Endothelial cell (in vitro differentiated cells): ENCODE data around the gene TMPRSS5. TPM values are rescaled to one million over a fixed set of nuclear protein-coding genes. Genes with fewer than 3 reads are reported as not detected.

Experiments used
- DNase-seq: peaks from one replicate; pipeline ENCODE4 v3.0.0; 2021; ENCODE audit warnings: low spot score
- H3K27ac Mint-ChIP-seq: one replicate; pipeline ENCODE4 v1.8.0; 2021; ENCODE audit warnings: mixed read lengths, inconsistent platforms; ENCODE audit not compliant: unreplicated experiment
- H3K27me3 Mint-ChIP-seq: one replicate; pipeline ENCODE4 v1.8.0; 2021; ENCODE audit warnings: mild to moderate bottlenecking, moderate library complexity, mixed read lengths, inconsistent platforms; ENCODE audit not compliant: unreplicated experiment
- H3K36me3 Mint-ChIP-seq: one replicate; pipeline ENCODE4 v1.8.0; 2021; ENCODE audit warnings: mild to moderate bottlenecking, low read depth, mixed read lengths, inconsistent platforms; ENCODE audit not compliant: unreplicated experiment
- H3K4me1 Mint-ChIP-seq: one replicate; pipeline ENCODE4 v1.8.0; 2021; ENCODE audit warnings: mild to moderate bottlenecking, mixed read lengths, inconsistent platforms; ENCODE audit not compliant: unreplicated experiment
- H3K4me3 Mint-ChIP-seq: one replicate; pipeline ENCODE4 v1.8.0; 2021; ENCODE audit warnings: mild to moderate bottlenecking, mixed read lengths, inconsistent platforms; ENCODE audit not compliant: unreplicated experiment
- H3K9me3 Mint-ChIP-seq: one replicate; pipeline ENCODE4 v1.8.0; 2021; ENCODE audit warnings: mixed read lengths, inconsistent platforms; ENCODE audit not compliant: unreplicated experiment
- long read RNA-seq: library from polyadenylated mRNA; unstranded; transcript quantifications from one replicate; pipeline ENCODE4 v2.0.0, GENCODE V29; 2020; ENCODE audit not compliant: unreplicated experiment
- total RNA-seq: library from RNA; stranded (reverse); fragmentation: NEBNext Ultra II Directional; extraction: Animal tissue kit (Norgen Biotek cat#: 25700); gene quantifications from one replicate; pipeline ENCODE4 v1.2.1, GENCODE V29; 2021; ENCODE audit not compliant: unreplicated experiment
- TF ChIP-seq, protein P1 (sequence below): fragments of 200-600 bp; sonication (generic); IDR thresholded peaks from one replicate; pipeline ENCODE4 v1.5.0; 2021; ENCODE audit warnings: antibody characterized with exemption; ENCODE audit not compliant: unreplicated experiment

The TMPRSS5 gene
- total RNA-seq, result 2.7 TPM
- long read RNA-seq, result 0 reads

DNA sequence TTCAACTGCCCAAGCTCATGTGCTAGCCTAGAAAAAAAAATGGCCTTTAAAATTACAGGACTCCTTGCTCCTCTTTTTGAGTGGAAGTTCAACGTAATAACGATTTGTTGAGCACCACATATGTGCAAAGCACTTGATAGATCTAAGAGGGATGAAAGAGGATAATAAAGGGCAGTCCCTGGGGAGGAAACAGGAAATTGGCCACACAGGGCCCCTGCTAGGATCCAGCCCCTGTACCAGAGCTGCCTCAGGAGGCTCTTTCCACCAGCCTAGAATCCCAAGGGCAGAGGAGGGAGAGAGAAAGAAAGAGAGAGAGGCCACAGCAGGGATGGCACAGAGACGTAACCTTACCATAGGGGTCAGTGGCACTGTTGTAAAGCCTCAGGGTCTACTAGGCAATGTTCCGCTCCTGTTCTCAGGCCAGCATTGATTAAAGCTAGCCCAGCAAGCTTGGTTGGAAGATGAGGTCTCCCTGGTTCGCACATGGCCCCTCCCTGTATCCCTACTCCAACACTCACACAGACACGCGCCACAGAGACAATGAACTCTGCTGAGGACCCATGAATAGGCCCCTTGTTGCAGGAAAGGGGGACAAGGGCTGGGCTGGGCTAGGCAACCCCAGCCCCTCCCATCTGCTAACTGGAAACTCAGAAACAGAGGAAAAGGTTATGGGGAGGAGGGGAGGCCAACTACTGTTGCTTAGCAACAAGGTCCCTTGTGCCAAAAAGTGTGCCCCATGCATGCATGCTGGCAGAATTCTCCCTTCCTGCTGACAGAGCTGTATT lies at the start of gene TMPRSS5:
Gene TMPRSS5 (minus strand): TSS at position 438 of the 785 bp plus-strand sequence. CDS start 84 bp downstream, at position 354.
- Mint-ChIP-seq H3K4me1 (peaks cover 10% of the 10 kb centered on the region), H3K27me3 (no peaks in the 10 kb centered on the region), H3K9me3 (no peaks in the 10 kb centered on the region), H3K4me3 (no peak within 1 kb of the TSS), H3K36me3 (peaks cover 18% of the 10 kb centered on the region), H3K27ac (no peak within 1 kb of the TSS)
- DNase-seq, result no peak
- TF ChIP-seq, protein P1, sequence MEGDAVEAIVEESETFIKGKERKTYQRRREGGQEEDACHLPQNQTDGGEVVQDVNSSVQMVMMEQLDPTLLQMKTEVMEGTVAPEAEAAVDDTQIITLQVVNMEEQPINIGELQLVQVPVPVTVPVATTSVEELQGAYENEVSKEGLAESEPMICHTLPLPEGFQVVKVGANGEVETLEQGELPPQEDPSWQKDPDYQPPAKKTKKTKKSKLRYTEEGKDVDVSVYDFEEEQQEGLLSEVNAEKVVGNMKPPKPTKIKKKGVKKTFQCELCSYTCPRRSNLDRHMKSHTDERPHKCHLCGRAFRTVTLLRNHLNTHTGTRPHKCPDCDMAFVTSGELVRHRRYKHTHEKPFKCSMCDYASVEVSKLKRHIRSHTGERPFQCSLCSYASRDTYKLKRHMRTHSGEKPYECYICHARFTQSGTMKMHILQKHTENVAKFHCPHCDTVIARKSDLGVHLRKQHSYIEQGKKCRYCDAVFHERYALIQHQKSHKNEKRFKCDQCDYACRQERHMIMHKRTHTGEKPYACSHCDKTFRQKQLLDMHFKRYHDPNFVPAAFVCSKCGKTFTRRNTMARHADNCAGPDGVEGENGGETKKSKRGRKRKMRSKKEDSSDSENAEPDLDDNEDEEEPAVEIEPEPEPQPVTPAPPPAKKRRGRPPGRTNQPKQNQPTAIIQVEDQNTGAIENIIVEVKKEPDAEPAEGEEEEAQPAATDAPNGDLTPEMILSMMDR, result no peak

DNA sequence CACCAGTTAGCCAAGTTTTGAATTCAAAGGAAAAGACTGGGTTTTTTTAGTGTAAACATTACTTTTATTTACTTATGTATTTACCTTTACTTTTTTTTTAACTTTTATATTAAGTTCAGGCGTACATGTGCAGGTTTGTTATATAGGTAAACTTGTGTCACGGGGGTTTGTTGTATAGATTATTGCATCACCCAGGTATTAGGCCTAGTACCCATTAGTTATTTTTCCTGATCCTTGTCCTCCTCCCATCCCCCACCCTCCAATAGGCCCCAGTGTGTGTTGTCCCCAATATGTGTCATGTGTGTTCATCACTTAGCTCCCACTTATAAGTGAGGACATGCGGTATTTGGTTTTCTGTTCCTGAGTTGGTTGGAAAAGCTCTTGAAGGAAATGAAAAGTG lies 46.8 kb upstream of the TMPRSS5 start:
- no peaks in the 10 kb centered on the region for H3K9me3 Mint-ChIP-seq
- H3K4me1 Mint-ChIP-seq, result no peaks in the 10 kb centered on the region
- H3K36me3 Mint-ChIP-seq, result peaks cover 8% of the 10 kb centered on the region
- no peak for DNase-seq
- H3K4me3 Mint-ChIP-seq, result no peak overlapping the region
- no peak overlapping the region for H3K27ac Mint-ChIP-seq
- no peaks in the 10 kb centered on the region for H3K27me3 Mint-ChIP-seq
- TF ChIP-seq, protein P1, result no peak

DNA sequence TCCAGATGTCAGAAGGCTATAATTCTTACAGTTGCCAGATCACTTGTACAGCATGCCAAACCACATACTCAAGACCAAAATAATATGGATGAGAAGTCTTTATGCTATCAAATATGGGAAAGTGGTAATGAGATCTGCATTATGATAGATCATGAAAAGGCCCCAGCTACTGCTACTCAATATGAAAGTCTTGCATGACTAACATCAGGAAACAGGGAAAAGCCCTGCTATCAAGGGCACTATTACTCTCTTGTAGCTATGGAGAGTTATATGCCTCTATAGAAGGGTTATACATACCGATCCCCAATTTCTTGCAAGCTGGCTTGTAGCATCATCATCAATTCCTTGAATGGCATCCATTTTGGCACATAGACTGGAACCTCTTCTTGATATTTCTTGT lies 30.2 kb upstream of the TMPRSS5 start:
- DNase-seq, result no peak
- TF ChIP-seq, protein P1, result no peak
- peaks cover 10% of the 10 kb centered on the region for H3K36me3 Mint-ChIP-seq
- H3K27me3 Mint-ChIP-seq, result no peaks in the 10 kb centered on the region
- H3K4me1 Mint-ChIP-seq, result no peaks in the 10 kb centered on the region
- H3K27ac Mint-ChIP-seq, result no peak overlapping the region
- H3K9me3 Mint-ChIP-seq, result no peaks in the 10 kb centered on the region
- H3K4me3 Mint-ChIP-seq, result no peak overlapping the region

DNA sequence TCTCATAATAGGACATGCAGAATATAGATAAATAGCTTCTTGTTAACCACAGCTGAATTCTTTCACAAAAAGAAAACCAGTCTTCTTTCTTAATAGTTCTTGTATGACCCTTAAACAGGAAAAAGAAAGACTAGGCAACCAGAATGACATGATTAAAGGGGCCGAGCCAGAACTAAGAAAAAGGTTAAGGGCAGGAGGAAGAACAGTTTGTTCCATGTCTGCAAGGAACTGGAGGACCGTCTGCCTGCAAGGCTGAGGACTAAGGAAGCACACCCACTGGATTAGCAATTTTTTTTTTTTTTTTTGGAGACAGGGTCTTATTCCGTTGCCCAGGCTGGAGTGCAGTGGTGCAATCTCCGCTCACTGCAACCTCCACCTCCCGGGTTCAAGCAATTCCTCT lies 26.0 kb upstream of the TMPRSS5 start:
- H3K27ac Mint-ChIP-seq, result no peak overlapping the region
- no peak overlapping the region for H3K4me3 Mint-ChIP-seq
- peaks cover 3% of the 10 kb centered on the region for H3K36me3 Mint-ChIP-seq
- H3K4me1 Mint-ChIP-seq, result peaks cover 8% of the 10 kb centered on the region
- TF ChIP-seq, protein P1, result no peak
- no peaks in the 10 kb centered on the region for H3K9me3 Mint-ChIP-seq
- DNase-seq, result no peak
- H3K27me3 Mint-ChIP-seq, result peaks cover 2% of the 10 kb centered on the region
